Fibroblast of pulmonary artery (primary cell): Measurements from ENCODE around the gene SLC13A1.
"Not testable (repeated sequence)": the region's sequence is repeated elsewhere in the genome, so short reads cannot be mapped to it uniquely, and the experiment has no call there.

ENCODE experiments used
- DNase-seq: peaks from one replicate; pipeline ENCODE4 v3.0.0-alpha.2; 2010; ENCODE audit warnings: low read depth
- H3K4me3 ChIP-seq: replicated peaks from 2 replicates; pipeline ENCODE4 v1.5.1; 2011; ENCODE audit warnings: low read depth, mild to moderate bottlenecking, control low read depth, low read length, moderate library complexity
- TF ChIP-seq, protein P1 (sequence below): IDR thresholded peaks from 2 replicates; pipeline ENCODE4 v1.5.1; 2011; ENCODE audit warnings: mild to moderate bottlenecking, control low read depth, low read length, inconsistent platforms; ENCODE audit errors: missing control alignments

The SLC13A1 gene

DNA sequence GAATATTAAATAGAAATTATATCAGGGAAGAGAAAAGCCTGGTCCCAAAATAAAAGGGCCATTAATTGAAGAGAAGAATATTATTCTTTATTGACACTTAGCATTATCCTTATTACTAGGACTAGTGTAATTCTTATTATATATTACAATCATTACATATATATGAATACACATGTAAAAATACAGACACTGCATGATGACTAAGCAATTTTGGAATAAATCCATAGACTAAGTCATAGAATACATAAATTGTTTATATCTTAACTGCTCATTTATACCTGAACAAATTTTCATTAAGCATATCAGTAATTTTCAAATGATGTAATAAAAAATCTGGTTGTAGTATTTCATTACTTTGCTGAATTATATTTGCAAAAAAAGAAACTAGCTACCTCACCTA lies 29.7 kb upstream of the SLC13A1 start:
- no peak for DNase-seq
- H3K4me3 ChIP-seq = no peak overlapping the region
- TF ChIP-seq, protein P1, sequence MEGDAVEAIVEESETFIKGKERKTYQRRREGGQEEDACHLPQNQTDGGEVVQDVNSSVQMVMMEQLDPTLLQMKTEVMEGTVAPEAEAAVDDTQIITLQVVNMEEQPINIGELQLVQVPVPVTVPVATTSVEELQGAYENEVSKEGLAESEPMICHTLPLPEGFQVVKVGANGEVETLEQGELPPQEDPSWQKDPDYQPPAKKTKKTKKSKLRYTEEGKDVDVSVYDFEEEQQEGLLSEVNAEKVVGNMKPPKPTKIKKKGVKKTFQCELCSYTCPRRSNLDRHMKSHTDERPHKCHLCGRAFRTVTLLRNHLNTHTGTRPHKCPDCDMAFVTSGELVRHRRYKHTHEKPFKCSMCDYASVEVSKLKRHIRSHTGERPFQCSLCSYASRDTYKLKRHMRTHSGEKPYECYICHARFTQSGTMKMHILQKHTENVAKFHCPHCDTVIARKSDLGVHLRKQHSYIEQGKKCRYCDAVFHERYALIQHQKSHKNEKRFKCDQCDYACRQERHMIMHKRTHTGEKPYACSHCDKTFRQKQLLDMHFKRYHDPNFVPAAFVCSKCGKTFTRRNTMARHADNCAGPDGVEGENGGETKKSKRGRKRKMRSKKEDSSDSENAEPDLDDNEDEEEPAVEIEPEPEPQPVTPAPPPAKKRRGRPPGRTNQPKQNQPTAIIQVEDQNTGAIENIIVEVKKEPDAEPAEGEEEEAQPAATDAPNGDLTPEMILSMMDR = no peak

- DNase-seq, H3K4me3 ChIP-seq: not testable (repeated sequence)
These were observed 27.9 kb upstream of the SLC13A1 start for GRCh38 chr7:123227666-123228065.

DNA sequence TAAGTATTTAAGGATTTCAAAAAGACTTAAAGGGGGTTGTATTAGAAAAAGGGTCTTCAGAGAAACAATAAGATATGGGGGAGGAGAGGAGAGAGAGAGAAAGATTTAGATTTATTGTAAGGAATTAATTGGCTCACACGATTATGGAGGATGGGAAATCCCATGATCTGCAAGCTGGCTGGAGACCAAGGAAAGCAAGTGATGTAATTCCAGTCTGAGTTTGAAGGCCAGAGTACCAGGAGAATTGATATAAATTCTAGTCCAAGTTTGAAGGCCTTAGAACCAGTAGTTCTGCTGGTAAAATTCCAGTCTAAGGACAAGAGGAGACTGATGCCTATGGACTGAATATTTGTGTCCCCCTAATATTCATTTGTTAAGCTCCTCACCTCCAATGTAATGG lies 20.6 kb upstream of the SLC13A1 start:
- peak; percentile 78 for DNase-seq
- TF ChIP-seq, protein P1 = no peak
- no peak overlapping the region for H3K4me3 ChIP-seq

- TF ChIP-seq, protein P1 = no peak
- H3K4me3 ChIP-seq = no peak overlapping the region
- no peak for DNase-seq
These were observed 19.1 kb upstream of the SLC13A1 start for GRCh38 chr7:123218866-123219265.

DNA sequence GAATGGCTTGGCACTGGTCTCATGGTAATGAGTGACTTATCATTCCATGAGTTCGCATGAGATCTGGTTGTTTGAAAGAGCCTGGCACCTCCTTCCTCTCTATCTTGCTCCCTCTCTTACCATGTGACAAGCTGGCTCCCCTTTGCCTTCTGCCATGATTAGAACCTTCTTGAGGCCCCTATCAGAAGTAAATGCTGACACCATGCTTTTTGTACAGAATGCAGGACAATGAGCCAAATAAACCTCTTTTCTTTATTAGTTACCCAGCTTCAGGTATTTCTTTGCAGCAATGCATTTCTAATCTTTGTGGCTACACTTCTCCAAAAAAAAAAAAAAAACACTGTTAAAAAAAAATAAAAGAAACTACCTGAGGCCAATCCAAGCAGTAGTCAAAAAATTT lies 17.1 kb upstream of the SLC13A1 start:
- no peak overlapping the region for H3K4me3 ChIP-seq
- TF ChIP-seq, protein P1 = no peak
- DNase-seq = no peak

DNA sequence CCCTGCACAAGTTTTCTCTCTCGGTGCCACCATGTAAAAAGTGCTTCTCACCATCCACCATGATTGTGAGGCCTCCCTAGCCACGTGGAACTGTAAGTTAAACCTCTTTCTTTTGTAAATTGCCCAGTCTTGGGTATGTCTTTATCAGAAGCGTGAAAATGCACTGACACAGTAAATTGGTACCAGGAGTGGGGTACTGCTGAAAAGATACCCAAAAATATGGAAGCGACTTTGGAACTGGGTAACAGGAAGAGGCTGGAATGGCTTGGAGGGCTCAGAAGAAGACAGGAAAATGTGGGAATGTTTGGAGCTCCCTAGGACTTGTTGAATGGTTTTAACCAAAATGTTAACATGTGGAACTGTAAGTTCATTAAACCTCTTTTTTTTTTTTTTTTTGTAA lies 15.6 kb upstream of the SLC13A1 start:
- no peak overlapping the region for H3K4me3 ChIP-seq
- TF ChIP-seq, protein P1 = no peak
- DNase-seq = no peak

DNA sequence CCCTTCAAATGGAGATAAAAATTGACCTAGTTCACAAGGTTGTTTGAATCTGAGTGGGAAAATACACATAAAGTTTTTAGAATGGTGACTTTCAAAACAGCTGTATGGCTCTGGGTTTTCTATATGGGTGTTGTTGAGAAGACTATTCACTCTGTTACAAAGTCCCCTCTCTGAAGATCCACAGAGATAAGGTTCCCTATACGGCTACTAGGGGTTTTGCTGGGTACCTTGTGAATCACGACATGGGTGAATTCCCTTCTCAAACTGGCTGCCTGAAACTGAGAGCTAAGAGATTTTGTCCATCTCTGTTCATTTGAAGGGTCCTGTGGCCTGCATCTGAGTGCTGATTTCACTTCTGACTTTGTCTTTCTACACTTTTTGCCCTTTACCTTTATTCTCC lies 11.8 kb upstream of the SLC13A1 start:
- TF ChIP-seq, protein P1 = no peak
- DNase-seq = no peak
- H3K4me3 ChIP-seq = no peak overlapping the region

- H3K4me3 ChIP-seq = no peak overlapping the region
- TF ChIP-seq, protein P1 = no peak
- no peak for DNase-seq
These were observed 11.2 kb upstream of the SLC13A1 start for GRCh38 chr7:123210986-123211385.
